Sciatic nerve (tissue), 2 donors: ENCODE data around the gene RBSN. TPM values are rescaled to one million over a fixed set of nuclear protein-coding genes. Genes with fewer than 3 reads are reported as not detected.
A peak's percentile ranks its signal among the peaks of the same experiment; 100 is the strongest.
"Not testable (repeated sequence)": the region's sequence is repeated elsewhere in the genome, so short reads cannot be mapped to it uniquely, and the experiment has no call there.

Experiments
- ATAC-seq: fragments of 200-7000 bp; cut with Tn5 transposase; one replicate; pipeline ENCODE4 v1.9.1; 2020; ENCODE audit warnings: mild to moderate bottlenecking, moderate library complexity
- DNase-seq: peaks from one replicate; pipeline ENCODE4 v3.0.0-alpha.2; 2020; ENCODE audit warnings: low spot score
- intact Hi-C: fragments of 100-400 bp; cut with DNase I; formaldehyde crosslinking; loops from one replicate; pipeline ENCODE4 v1.14.2; 2022
- total RNA-seq: library from RNA; stranded (reverse); fragmentation: NEBNext Ultra II Directional; extraction: Animal tissue kit (Norgen Biotek cat#: 25700); gene quantifications from one replicate; pipeline ENCODE4 v1.2.1, GENCODE V29; 2021
- donor health status: DM: no; HTN: no; CAD: no.
- donor health status: DM: no; HTN: no; CAD: no.

The RBSN gene
- 38.9 TPM for total RNA-seq

GRCh38 chr3:15098503-15099363, at the start of gene RBSN:
RBSN (minus strand) TSS chr3:15099148; CDS start chr3:15096120, 3,028 bp downstream.
- intact Hi-C loops = no loop called here
- DNase-seq = peak; percentile 96
- peak; percentile 95 for ATAC-seq

GRCh38 chr3:15148614-15149013, 49.7 kb upstream of the RBSN start:
- intact Hi-C loops = no loop called here
- ATAC-seq = no peak
- DNase-seq = no peak

GRCh38 chr3:15136885-15137284, 37.9 kb upstream of the RBSN start:
- DNase-seq, intact Hi-C loops, ATAC-seq: not testable (repeated sequence)

GRCh38 chr3:15134968-15135367, 36.0 kb upstream of the RBSN start:
- intact Hi-C loops, ATAC-seq, DNase-seq: not testable (repeated sequence)

- intact Hi-C loops, ATAC-seq, DNase-seq: not testable (repeated sequence)
Observed at GRCh38 chr3:15128403-15128802, 29.5 kb upstream of the RBSN start.

GRCh38 chr3:15126975-15127374, 28.0 kb upstream of the RBSN start:
- ATAC-seq, intact Hi-C loops: not testable (repeated sequence)

GRCh38 chr3:15122398-15122797, 23.4 kb upstream of the RBSN start:
- no peak for DNase-seq
- no peak for ATAC-seq
- intact Hi-C loops = no loop called here

More at GRCh38 chr3:15126975-15127374, 28.0 kb upstream of the RBSN start:
- DNase-seq = not testable (repeated sequence)

- intact Hi-C loops = no loop called here
- no peak for DNase-seq
- ATAC-seq = no peak
Observed at GRCh38 chr3:15121936-15122335, 23.0 kb upstream of the RBSN start.

- intact Hi-C loops = no loop called here
- ATAC-seq = no peak
- DNase-seq = no peak
Observed at GRCh38 chr3:15120986-15121385, 22.0 kb upstream of the RBSN start.

- intact Hi-C loops = no loop called here
- ATAC-seq = no peak
- DNase-seq = no peak
Observed at GRCh38 chr3:15117011-15117410, 18.1 kb upstream of the RBSN start.

GRCh38 chr3:15116032-15116669, 17.2 kb upstream of the RBSN start:
- intact Hi-C loops = no loop called here
- DNase-seq = no peak
- ATAC-seq = no peak

- DNase-seq (no peak), ATAC-seq (no peak)
- intact Hi-C loops = no loop called here
Observed at GRCh38 chr3:15114466-15115358, 15.8 kb upstream of the RBSN start.

- DNase-seq = no peak
- intact Hi-C loops = no loop called here
Observed at GRCh38 chr3:15113884-15114283, 14.9 kb upstream of the RBSN start.

GRCh38 chr3:15113471-15113870, 14.5 kb upstream of the RBSN start:
- ATAC-seq (no peak), DNase-seq (no peak)
- intact Hi-C loops = no loop called here

More at GRCh38 chr3:15113884-15114283, 14.9 kb upstream of the RBSN start:
- no peak for ATAC-seq

- ATAC-seq (no peak), DNase-seq (no peak)
- intact Hi-C loops = no loop called here
Observed at GRCh38 chr3:15112011-15112410, 13.1 kb upstream of the RBSN start.

GRCh38 chr3:15110206-15110605, 11.3 kb upstream of the RBSN start:
- intact Hi-C loops = no loop called here
- no peak for DNase-seq
- no peak for ATAC-seq

GRCh38 chr3:15108869-15109268, 9.9 kb upstream of the RBSN start:
- DNase-seq (no peak), ATAC-seq (no peak)
- intact Hi-C loops = no loop called here

- ATAC-seq = peak; percentile 91
- intact Hi-C loops = no loop called here
- peak; percentile 85 for DNase-seq
Observed at GRCh38 chr3:15108082-15108545, 9.2 kb upstream of the RBSN start.
